ENCODE measurements around the gene B4GALNT4. TPM values are rescaled to one million over a fixed set of nuclear protein-coding genes. Genes with fewer than 3 reads are reported as not detected.
"Not testable (repeated sequence)": the region's sequence is repeated elsewhere in the genome, so short reads cannot be mapped to it uniquely, and the experiment has no call there.

Gene B4GALNT4
- total RNA-seq, 1 donor from 2014 or later, result not detected

DNA sequence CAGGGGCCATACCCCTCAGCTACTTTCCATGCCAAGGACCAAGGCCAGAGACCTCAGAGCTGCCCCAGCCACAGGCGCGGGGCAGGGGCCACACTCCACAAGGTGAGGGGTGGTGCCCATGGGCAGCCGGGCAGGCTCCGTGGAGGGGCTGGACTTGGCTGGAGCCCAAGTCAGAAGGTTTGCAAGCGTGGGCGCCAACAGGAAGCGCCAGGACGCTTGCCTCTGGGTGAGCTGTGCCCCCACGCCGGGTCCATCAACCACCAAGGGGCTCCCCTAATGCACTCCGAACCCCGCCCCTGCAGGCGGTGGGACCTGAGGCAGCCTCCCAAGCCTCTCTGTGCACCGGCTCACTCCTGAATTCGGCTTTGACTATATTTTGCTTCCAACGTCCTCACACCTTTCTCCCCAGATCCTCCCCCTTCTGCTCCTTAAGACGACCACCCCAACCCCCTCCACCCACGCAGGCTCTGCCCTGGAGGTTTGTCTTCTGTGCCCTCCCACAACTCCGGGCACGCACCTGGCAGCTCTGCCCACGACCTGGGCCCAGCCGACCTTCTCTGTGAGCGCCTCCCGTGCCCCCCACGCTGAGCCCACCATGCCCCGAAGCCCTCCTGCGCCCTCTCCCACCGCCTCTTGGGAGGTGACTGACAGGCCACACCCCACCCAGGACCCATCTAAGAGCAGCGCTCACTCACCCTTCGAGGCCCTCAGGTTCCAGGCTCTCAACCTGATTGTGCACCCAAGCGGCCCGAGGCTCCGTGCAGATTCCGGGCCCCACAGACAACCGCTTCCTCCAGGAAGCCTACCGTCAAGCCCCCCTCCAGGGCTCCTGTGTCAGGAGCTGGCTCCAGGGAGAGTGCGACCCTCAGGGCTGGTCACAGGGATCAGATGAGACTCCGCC, 22.1 kb downstream of the B4GALNT4 start:
- no peak for DNase-seq (ENCODE audit: low spot score)

DNA sequence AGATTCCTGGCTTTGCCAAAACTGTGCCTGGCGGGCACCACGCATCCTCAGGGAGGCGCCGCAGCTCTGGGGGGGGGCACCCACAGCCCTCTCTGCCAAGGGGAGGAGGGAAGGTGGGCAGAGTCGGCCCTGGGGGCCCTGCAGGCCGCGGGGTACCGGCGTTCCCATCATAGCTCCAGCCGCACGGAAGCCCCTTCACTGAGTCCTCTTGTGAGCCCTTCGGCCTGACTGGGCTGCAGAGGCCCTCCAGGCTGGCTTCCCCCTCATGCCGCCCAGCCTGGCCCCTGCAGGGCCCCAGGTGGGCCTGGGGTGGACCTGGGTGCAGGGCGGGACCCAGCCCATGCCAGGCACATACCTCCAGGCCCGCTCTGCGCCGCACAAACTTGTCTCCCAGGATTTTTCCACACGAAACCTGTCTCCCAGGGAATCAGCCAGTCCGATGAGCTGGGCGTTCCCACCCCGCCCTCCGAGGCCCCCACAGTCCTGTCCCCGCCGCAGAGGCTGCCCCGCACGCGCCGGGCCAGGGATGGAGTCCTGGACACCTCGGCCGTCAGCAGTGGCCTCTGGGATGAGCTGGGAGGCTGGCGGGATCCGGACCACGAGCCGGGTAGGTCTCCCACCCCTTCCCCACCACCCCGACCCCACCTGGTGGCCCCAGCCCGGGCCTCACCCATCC, 22.9 kb downstream of the B4GALNT4 start:
- DNase-seq (ENCODE audit: low spot score), result no peak

DNA sequence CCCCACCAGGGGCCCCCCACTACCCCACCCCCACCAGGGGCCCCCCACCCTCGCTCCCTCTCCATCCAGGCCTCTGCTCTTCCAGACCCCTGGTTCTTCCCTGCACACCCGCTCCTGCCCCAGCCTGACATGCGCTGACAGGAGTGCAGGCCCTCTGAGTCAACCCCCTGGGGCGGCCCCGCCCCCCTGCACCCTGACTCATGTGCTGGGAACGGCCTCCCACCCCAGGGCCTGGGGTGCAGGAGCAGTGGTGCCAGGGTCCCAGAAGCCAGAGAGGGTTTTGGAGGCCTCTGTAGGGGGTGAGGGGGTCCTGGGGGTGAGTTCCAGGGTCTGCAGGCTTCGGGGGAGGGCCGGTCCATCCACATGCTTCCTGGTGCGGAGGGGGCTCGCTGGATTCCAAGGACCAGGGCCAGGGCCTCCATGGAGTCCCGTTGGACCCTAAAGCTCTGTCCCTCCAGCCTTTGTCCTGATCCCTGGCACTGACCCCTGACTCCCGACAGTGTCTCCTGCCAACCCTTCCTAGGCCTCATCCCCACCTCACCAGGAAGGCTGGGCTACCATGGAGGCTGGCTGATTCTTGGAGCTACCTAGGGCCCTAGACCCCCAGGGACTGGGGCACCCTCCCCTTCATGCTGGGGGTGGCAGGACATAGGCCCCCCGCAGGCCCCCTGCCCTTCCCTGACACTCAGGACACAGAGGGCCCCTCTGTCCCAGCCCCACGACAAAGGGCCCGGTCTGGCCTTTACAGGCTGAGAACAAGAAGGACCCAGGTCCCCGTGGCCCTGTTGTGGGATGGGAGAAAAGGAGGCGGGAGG, 24.1 kb downstream of the B4GALNT4 start:
- DNase-seq (ENCODE audit: low spot score), result no peak

- DNase-seq (ENCODE audit: low spot score), result no peak
These were observed 24.9 kb downstream of the B4GALNT4 start, which contains the start of gene PKP3 for GRCh38 chr11:394034-394857. Gene PKP3 (plus strand): TSS chr11:394209. CDS start chr11:394293, 84 bp downstream.

DNA sequence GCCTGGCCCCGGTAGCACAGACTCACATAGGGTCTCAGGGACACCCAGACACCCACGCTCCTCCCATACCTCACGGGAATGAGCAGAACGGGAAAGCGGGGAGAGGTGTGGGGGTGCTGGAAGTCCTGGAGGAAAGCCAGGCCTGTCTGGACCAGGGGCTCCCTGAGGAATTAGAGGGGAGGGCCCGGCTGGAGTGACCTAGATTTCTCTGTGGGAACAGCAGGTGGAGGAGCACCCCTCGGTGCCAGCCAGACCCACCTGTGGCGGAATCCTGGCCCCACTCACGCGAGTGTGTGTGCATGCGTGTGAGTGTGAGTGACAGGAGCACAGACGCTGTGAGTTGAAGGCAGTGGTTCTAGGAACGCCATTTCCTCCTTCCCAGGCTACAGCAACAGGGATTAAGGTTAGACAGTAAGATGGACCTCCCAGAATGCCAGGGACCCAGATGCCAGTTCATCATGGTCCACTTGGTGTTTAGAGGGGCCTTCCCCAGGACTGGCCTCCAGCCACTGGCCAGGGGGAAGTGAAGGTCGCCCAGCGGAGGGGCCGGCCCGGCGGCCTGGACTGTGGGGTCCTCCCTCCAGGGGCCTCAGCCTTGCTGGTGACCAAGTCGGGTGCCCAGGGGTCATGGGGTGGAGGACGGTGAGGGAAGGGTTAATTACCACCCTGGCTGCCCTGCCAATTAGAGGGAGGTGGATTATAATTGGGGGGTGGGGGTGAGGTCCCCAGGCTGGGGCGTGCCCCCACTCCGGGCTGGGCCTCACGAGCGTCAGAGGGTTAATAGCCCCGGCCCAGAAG, 25.8 kb downstream of the B4GALNT4 start:
- no peak for DNase-seq (ENCODE audit: low spot score)

GRCh38 chr11:395866-396265, 26.6 kb downstream of the B4GALNT4 start:
- DNase-seq (ENCODE audit: low spot score), result no peak

GRCh38 chr11:396511-396947, 27.2 kb downstream of the B4GALNT4 start:
- DNase-seq (ENCODE audit: low spot score), result no peak

DNA sequence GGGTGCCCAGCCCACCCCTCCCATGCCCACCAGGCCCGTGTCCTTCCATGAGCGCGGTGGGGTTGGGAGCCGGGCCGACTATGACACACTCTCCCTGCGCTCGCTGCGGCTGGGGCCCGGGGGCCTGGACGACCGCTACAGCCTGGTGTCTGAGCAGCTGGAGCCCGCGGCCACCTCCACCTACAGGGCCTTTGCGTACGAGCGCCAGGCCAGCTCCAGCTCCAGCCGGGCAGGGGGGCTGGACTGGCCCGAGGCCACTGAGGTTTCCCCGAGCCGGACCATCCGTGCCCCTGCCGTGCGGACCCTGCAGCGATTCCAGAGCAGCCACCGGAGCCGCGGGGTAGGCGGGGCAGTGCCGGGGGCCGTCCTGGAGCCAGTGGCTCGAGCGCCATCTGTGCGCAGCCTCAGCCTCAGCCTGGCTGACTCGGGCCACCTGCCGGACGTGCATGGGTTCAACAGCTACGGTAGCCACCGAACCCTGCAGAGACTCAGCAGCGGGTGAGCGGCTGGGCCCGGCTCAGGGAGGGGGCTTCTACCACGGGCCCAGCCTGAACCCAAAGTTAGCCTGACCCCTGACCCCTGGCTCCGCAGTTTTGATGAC, 27.7 kb downstream of the B4GALNT4 start:
- DNase-seq (ENCODE audit: low spot score), result no peak

- no peak for DNase-seq (ENCODE audit: low spot score)
These were observed 29.5 kb downstream of the B4GALNT4 start for GRCh38 chr11:398826-399225.

DNA sequence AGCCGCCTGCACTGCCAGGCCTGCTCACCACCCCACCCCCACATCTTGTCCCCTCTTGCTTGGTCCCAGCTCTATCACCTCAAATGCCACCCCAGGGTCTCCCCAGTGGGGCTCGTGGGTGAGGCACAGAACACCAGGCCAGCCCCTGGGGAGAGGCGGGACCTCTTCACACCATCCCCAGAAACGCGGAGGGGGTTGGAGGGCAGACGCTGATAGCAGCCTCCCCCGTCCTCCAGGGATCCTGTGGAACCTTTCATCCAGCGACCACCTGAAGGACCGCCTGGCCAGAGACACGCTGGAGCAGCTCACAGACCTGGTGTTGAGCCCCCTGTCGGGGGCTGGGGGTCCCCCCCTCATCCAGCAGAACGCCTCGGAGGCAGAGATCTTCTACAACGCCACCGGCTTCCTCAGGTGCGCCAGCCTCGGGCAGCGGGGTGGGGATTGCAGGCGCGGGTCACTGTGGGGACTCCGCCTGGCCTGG, 30.5 kb downstream of the B4GALNT4 start:
- no peak for DNase-seq (ENCODE audit: low spot score)

GRCh38 chr11:400241-400689, 31.0 kb downstream of the B4GALNT4 start:
- no peak for DNase-seq (ENCODE audit: low spot score)

GRCh38 chr11:401196-401595, 31.9 kb downstream of the B4GALNT4 start:
- DNase-seq (ENCODE audit: low spot score), result not testable (repeated sequence)

DNA sequence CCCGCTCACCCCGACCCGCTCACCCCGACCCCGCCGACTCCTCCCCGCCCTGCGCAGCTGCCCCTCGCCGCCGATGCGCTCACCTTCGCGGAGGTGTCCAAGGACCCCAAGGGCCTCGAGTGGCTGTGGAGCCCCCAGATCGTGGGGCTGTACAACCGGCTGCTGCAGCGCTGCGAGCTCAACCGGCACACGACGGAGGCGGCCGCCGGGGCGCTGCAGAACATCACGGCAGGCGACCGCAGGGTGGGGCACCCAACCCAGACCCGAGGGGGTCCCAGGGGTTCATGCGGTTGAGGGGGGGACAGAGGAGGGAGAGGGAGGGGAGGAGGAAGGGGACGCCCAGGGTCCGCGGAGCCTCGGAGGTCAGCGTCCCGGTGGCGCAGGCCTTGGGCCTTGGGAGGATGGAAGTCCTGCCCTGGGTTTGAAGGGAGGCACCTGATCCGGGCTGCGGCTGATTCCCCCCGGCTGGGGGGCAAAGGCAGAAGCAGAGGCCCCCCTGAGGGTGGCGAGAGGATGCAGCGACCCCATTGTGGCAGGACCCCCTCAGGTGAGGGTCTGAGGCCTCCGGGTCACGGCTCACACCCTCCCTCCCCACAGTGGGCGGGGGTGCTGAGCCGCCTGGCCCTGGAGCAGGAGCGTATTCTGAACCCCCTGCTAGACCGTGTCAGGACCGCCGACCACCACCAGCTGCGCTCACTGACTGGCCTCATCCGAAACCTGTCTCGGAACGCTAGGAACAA, 33.9 kb downstream of the B4GALNT4 start:
- no peak for DNase-seq (ENCODE audit: low spot score)

GRCh38 chr11:403761-404431, 34.6 kb downstream of the B4GALNT4 start:
- DNase-seq (ENCODE audit: low spot score), result no peak

- DNase-seq (ENCODE audit: low spot score), result no peak
These were observed 35.4 kb downstream of the B4GALNT4 start for GRCh38 chr11:404551-405264.

DNA sequence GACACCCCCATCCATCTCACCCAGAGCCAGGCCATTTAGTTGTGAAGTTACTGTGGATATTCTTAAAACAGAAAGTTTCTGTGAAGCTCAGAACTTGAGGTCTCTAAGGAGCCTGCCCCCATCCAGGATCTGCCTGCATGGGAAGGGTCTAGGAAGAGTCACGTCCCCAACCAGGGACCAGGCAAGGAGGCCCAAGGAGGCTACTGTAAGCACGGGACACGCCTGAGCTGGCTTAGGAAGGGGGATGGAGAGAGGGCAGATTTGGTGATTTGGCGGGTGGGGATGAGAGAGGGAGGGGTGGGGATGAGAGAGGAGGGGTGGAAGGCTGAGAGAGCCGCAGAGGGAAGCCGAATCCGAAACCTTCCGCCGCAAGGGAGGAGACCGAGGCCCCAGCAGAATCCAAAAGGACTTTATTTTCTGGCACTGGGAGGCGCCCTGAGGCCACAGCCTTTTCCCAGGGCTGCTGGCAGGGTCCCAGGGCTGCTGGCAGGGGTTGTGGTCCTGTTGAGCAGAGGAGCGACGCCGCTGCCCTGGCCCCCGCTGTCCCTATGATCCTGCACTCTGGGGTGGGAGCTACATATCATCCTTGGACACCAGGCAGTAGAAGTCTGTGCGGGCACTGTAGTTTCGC, 36.1 kb downstream of the B4GALNT4 start:
- DNase-seq (ENCODE audit: low spot score), result no peak
